GM12878 (cell line): ENCODE measurements around the gene GNAQ. TPM values are rescaled to one million over a fixed set of nuclear protein-coding genes. Genes with fewer than 3 reads are reported as not detected.
A peak's percentile ranks its signal among the peaks of the same experiment; 100 is the strongest.

Source experiments
- ATAC-seq: fragments of 200-7000 bp; cut with Tn5 transposase; 3 replicates; pipeline ENCODE4 v1.9.1; 2020; ENCODE audit warnings: mild to moderate bottlenecking, moderate library complexity
- BruUV-seq: library from RNA; stranded (reverse); fragments of 400-500 nt; replicated peaks from 2 replicates; lab custom pipeline; 2021; lab: Mats Ljungman, UMichigan
- CTCF ChIA-PET: fragments of 300-600 bp; sonication (Branson Sonifier 250); formaldehyde crosslinking; extraction: SDS; loops from one replicate; lab custom pipeline; 2021; ENCODE audit warnings: inconsistent platforms; lab: Yijun Ruan, JAX
- POLR2A ChIA-PET: fragments of 350-600 bp; formaldehyde crosslinking; extraction: SDS; loops from one replicate; lab custom pipeline; 2021; ENCODE audit warnings: inconsistent platforms; lab: Charles Lee
- RAD21 ChIA-PET: fragments of 300-600 bp; sonication (Branson Sonifier 250); formaldehyde crosslinking; loops from one replicate; lab custom pipeline; 2023; ENCODE audit warnings: antibody characterized with exemption; ENCODE audit not compliant: unreplicated experiment; lab: Charles Lee
- SMC1A ChIA-PET: fragments of 300-600 bp; sonication (Branson Sonifier 250); formaldehyde crosslinking; loops from one replicate; lab custom pipeline; 2023; ENCODE audit not compliant: unreplicated experiment, uncharacterized antibody; lab: Charles Lee
- DNase-seq: peaks from one replicate; pipeline ENCODE4 v3.0.0-alpha.2; 2011; ENCODE audit warnings: low read depth, low spot score
- FAIRE-seq: peaks from 3 replicates; lab custom pipeline; 2011; peaks lifted over from hg19 to GRCh38; lab: Jason Lieb, UNC
- H2AFZ ChIP-seq: 2 replicates; pipeline ENCODE4 v1.6.0; 2011; ENCODE audit warnings: low read depth, low read length, control low read depth; ENCODE audit not compliant: control insufficient read depth
- H3K27ac ChIP-seq: 2 replicates; pipeline ENCODE4 v1.5.1; 2011; ENCODE audit warnings: control low read depth; ENCODE audit not compliant: control insufficient read depth, insufficient read depth
- H3K27me3 ChIP-seq, 2 experiments: replicated peaks in 1 of 2; 2 replicates each; pipeline versions ENCODE4 v1.6.0 to v1.6.1; 2011; ENCODE audit warnings: low read length in 1 of 2; ENCODE audit not compliant: control insufficient read depth in 2 of 2, insufficient read depth in 2 of 2
- H3K36me3 ChIP-seq, 2 experiments: 2 replicates each; pipeline ENCODE4 v1.5.1; 2011; ENCODE audit warnings: low read length in 1 of 2; ENCODE audit not compliant: control insufficient read depth in 2 of 2, insufficient read depth in 2 of 2
- H3K4me1 ChIP-seq: 2 replicates; pipeline ENCODE4 v1.6.1; 2011; ENCODE audit warnings: mild to moderate bottlenecking, low read length, moderate library complexity, mixed read lengths; ENCODE audit not compliant: control insufficient read depth, insufficient read depth
- H3K4me2 ChIP-seq: 2 replicates; pipeline ENCODE4 v1.6.0; 2011; ENCODE audit warnings: control low read depth; ENCODE audit not compliant: control insufficient read depth, insufficient read depth
- H3K4me3 ChIP-seq: fragments of 200-600 bp; sonication (generic); 2 replicates; pipeline ENCODE4 v1.5.1; 2016
- H3K79me2 ChIP-seq: 2 replicates; pipeline ENCODE4 v1.6.0; 2011; ENCODE audit warnings: low read length; ENCODE audit not compliant: control insufficient read depth, insufficient read depth
- H3K9ac ChIP-seq: 2 replicates; pipeline ENCODE4 v1.8.0; 2011; ENCODE audit warnings: low read length, control low read depth, mixed read lengths; ENCODE audit not compliant: control insufficient read depth, insufficient read depth
- H3K9me3 ChIP-seq: replicated peaks from 3 replicates; pipeline ENCODE4 v1.5.1; 2011; ENCODE audit warnings: mild to moderate bottlenecking, low read length; ENCODE audit not compliant: control insufficient read depth, insufficient read depth
- H4K20me1 ChIP-seq: 2 replicates; pipeline ENCODE4 v1.6.0; 2011; ENCODE audit not compliant: control insufficient read depth, insufficient read depth
- CHD1 ChIP-seq: IDR thresholded peaks from 2 replicates; pipeline ENCODE4 v1.6.1; 2012; ENCODE audit warnings: low read depth, low read length, improper control_type of control experiment
- CREB1 ChIP-seq: IDR thresholded peaks from 2 replicates; pipeline ENCODE4 v1.6.1; 2012; ENCODE audit warnings: low read depth, mild to moderate bottlenecking, inconsistent platforms
- DPF2 ChIP-seq: fragments of 450-650 bp; IDR thresholded peaks from 2 replicates; pipeline ENCODE4 v1.6.1; 2017; ENCODE audit warnings: mild to moderate bottlenecking
- FOS ChIP-seq: IDR thresholded peaks from 3 replicates; pipeline ENCODE4 v1.6.1; 2011; ENCODE audit warnings: borderline replicate concordance; ENCODE audit not compliant: insufficient read length; ENCODE audit errors: extremely low read depth
- NFXL1 ChIP-seq: fragments of 450-650 bp; IDR thresholded peaks from 2 replicates; pipeline ENCODE4 v1.6.1; 2017; ENCODE audit warnings: antibody characterized with exemption, mild to moderate bottlenecking, borderline replicate concordance
- NR2F1 ChIP-seq: fragments of 450-650 bp; conservative IDR thresholded peaks from 2 replicates; pipeline ENCODE4 v1.6.1; 2017; ENCODE audit warnings: mild to moderate bottlenecking
- PAX5 ChIP-seq: IDR thresholded peaks from 2 replicates; pipeline ENCODE4 v1.6.1; 2011; ENCODE audit warnings: low read depth, low read length, borderline replicate concordance
- SMARCA5 ChIP-seq: fragments of 450-650 bp; IDR thresholded peaks from 2 replicates; pipeline ENCODE4 v1.6.1; 2017; ENCODE audit warnings: mild to moderate bottlenecking
- SUPT20H ChIP-seq: IDR thresholded peaks from 2 replicates; pipeline ENCODE4 v1.6.1; 2011; ENCODE audit warnings: low read depth, mild to moderate bottlenecking, low read length, moderate library complexity, borderline replicate concordance; ENCODE audit not compliant: control insufficient read depth
- TCF12 ChIP-seq: IDR thresholded peaks from 2 replicates; pipeline ENCODE4 v1.6.1; 2011; ENCODE audit warnings: low read depth, mild to moderate bottlenecking, low read length
- TCF3 ChIP-seq: IDR thresholded peaks from 2 replicates; pipeline ENCODE4 v1.6.1; 2012; ENCODE audit warnings: low read depth, mild to moderate bottlenecking, low read length, borderline replicate concordance; ENCODE audit not compliant: insufficient read depth
- WRNIP1 ChIP-seq: IDR thresholded peaks from 2 replicates; pipeline ENCODE4 v1.6.1; 2011; ENCODE audit warnings: low read depth, low read length, improper control_type of control experiment, borderline replicate concordance
- WGBS: methylation state at CpG from one replicate; pipeline ENCODE4 v1.1.6; 2016; ENCODE audit warnings: low lambda C conversion rate; ENCODE audit not compliant: insufficient replicate concordance, insufficient coverage; ENCODE audit errors: missing lambda C conversion rate; 5-methylcytosine and 5-hydroxymethylcytosine counted together
- in situ Hi-C: fragments of 300-500 bp; cut with MboI; formaldehyde crosslinking; loops from 9 replicates; pipeline ENCODE4 v1.14.3; 2018; ENCODE audit warnings: mixed read lengths
- intact Hi-C: fragments of 100-400 bp; cut with micrococcal nuclease; formaldehyde crosslinking; loops from one replicate; pipeline ENCODE4 v1.14.2; 2022; ENCODE audit not compliant: unreplicated experiment
- polyA plus RNA-seq, 11 experiments: library from polyadenylated mRNA; depleted of rRNA in 4 of 11; unstranded in 6 of 11; stranded (reverse) in 5 of 11; fragments of >200 nt; fragmentation: Nextera tagmentation in 4 of 11; fragmentation: Illumina TruSeq in 1 of 11; extraction: Ambion mirVana in 4 of 11; extraction: Trizol in 1 of 11; gene quantifications; 1 replicate in 1 of 11; 2 replicates in 10 of 11; pipeline versions ENCODE4 v1.2.1 to v1.2.3, GENCODE V29; 2011 to 2016; ENCODE audit warnings: inconsistent platforms in 2 of 11, missing spikeins in 2 of 11, low read depth in 1 of 11
- total RNA-seq, 4 experiments: library from RNA; depleted of rRNA in 3 of 4; stranded (reverse); fragments of >200 nt in 3 of 4; fragmentation: Illumina TruSeq in 1 of 4; extraction: Trizol in 1 of 4; gene quantifications; 2 replicates each; pipeline versions ENCODE4 v1.2.1 to v1.2.3, GENCODE V29; 2013 to 2021
- TF ChIP-seq, protein P1 (sequence below): IDR thresholded peaks from 2 replicates; pipeline ENCODE4 v1.6.1; 2012; ENCODE audit warnings: low read depth, low read length, improper control_type of control experiment
- TF ChIP-seq, protein P2 (sequence below): fragments of 450-650 bp; IDR thresholded peaks from 2 replicates; pipeline ENCODE4 v1.6.1; 2017; ENCODE audit warnings: low read depth, mild to moderate bottlenecking, moderate library complexity

Gene GNAQ
- total and polyA plus RNA-seq, 10 of the 15 experiments (the other 5 are each of a cell fraction or from before 2014, with no cell fraction given): 0.15 to 47.2 (median 0.49) TPM

DNA sequence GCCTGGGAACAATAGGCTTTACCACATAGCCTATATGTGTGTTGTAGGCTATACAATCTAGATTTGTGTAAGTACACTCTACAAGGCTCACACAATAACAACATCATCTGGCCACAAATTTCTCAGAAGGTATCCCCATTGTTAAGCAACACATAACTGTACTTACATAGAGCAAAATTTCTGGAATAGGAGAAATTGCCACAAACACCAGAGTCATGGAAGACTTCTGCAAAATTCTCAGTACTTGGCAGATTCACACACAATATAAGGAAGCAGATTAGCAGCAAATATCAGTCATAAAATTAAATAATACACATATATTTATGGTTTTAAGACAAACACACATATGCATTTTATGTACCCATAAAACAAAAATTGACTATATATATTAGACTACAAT lies 16.4 kb downstream of the GNAQ start:
- Histone ChIP-seq H3K9me3 (no peaks in the 10 kb centered on the region), H4K20me1 (no peaks in the 10 kb centered on the region), H2AFZ (no peak overlapping the region), H3K27me3 (no peaks in the 10 kb centered on the region; a peak in 1 of 4 replicates), H3K4me2 (no peak overlapping the region), H3K27ac (no peak overlapping the region)
- FAIRE-seq: no peak
- no TSS peak for BruUV-seq
- POLR2A ChIA-PET: interaction anchor here (0.6 to 0.9 kb wide), 2 partner anchors 10 to 22 kb away, joined by 3 read pairs; no protein-coding TSS in a partner anchor
- intact Hi-C loops: no loop called here
- in situ Hi-C loops: no loop called here
- CTCF ChIA-PET: interaction anchor here (1.0 kb wide), 1 partner anchor 11 kb away, joined by 3 read pairs; no protein-coding TSS in a partner anchor
- TF ChIP-seq, protein P1, sequence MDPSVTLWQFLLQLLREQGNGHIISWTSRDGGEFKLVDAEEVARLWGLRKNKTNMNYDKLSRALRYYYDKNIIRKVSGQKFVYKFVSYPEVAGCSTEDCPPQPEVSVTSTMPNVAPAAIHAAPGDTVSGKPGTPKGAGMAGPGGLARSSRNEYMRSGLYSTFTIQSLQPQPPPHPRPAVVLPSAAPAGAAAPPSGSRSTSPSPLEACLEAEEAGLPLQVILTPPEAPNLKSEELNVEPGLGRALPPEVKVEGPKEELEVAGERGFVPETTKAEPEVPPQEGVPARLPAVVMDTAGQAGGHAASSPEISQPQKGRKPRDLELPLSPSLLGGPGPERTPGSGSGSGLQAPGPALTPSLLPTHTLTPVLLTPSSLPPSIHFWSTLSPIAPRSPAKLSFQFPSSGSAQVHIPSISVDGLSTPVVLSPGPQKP: no peak
- TF ChIP-seq TCF12 (no peak), NR2F1 (no peak), CHD1 (no peak)
- TF ChIP-seq, all 136 proteins: peak for 0
- SMC1A ChIA-PET: interaction anchor here (1.2 kb wide), 1 partner anchor 91 kb away, joined by 3 read pairs; no protein-coding TSS in a partner anchor
- RAD21 ChIA-PET: interaction anchor here (0.9 kb wide), 1 partner anchor 16 kb away, joined by 3 read pairs; the partner anchor contains the start of gene GNAQ
- H3K36me3 ChIP-seq: no peaks in the 10 kb centered on the region
- peak; percentile 23 for ATAC-seq
- H3K79me2 ChIP-seq: no peaks in the 10 kb centered on the region
- H3K4me1 ChIP-seq: no peaks in the 10 kb centered on the region
- no peak for DNase-seq
- H3K4me3 ChIP-seq: no peak overlapping the region
- H3K9ac ChIP-seq: no peak overlapping the region

DNA sequence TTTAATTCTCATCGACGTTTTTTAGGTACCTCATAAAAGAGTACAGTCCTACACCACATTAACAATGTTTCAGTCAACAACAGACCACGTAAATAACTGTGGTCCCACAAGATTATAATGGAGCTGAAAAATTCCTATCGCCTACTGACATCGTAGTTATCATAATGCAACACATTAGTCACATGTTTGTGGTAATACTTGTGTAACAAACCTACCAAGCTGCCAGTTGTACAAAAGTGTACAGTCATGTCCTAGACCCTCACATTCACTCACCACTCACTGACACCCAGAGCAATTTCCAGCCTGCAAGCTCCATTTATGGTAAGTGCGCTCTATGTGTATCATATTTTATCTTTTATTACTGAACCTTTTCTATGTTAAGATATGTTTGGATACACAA lies 16.8 kb downstream of the GNAQ start:
- intact Hi-C loops (no loop called here), in situ Hi-C loops (no loop called here)
- no peaks in the 10 kb centered on the region for H3K36me3 ChIP-seq
- no peak overlapping the region for H3K4me2 ChIP-seq
- H3K4me1 ChIP-seq: no peaks in the 10 kb centered on the region
- no peaks in the 10 kb centered on the region for H3K9me3 ChIP-seq
- H4K20me1 ChIP-seq: no peaks in the 10 kb centered on the region
- H3K27ac ChIP-seq: no peak overlapping the region
- BruUV-seq: no TSS peak
- H3K4me3 ChIP-seq: no peak overlapping the region
- FAIRE-seq: no peak
- no peaks in the 10 kb centered on the region for H3K79me2 ChIP-seq
- H2AFZ ChIP-seq: no peak overlapping the region
- no peak overlapping the region for H3K9ac ChIP-seq
- 47% methylated on average over 6 of the region's 6 CpGs for WGBS
- DNase-seq: no peak
- SMC1A ChIA-PET: interaction anchor here (1.0 to 1.3 kb wide), 4 partner anchors 11 to 90 kb away, joined by 3 to 7 read pairs (median 4); no protein-coding TSS in a partner anchor
- peak; percentile 4; the same call in 1 of the 3 replicates for ATAC-seq
- RAD21 ChIA-PET: interaction anchor here (0.7 to 0.9 kb wide), 2 partner anchors 16 to 173 kb away, joined by 3 read pairs; partner anchors contain the start of gene GNAQ
- H3K27me3 ChIP-seq: no peaks in the 10 kb centered on the region; a peak in 1 of 4 replicates
- POLR2A ChIA-PET: interaction anchor here (0.6 to 0.9 kb wide), 3 partner anchors 10 to 30 kb away, joined by 3 read pairs; no protein-coding TSS in a partner anchor
- CTCF ChIA-PET: interaction anchor here (0.8 to 1.0 kb wide), 2 partner anchors 10 to 21 kb away, joined by 3 read pairs; no protein-coding TSS in a partner anchor
- TF ChIP-seq PAX5 (no peak), FOS (no peak), SUPT20H (no peak), TCF3 (no peak), CREB1 (no peak), NFXL1 (no peak), SMARCA5 (no peak), DPF2 (no peak), WRNIP1 (no peak)
- TF ChIP-seq, protein P2, sequence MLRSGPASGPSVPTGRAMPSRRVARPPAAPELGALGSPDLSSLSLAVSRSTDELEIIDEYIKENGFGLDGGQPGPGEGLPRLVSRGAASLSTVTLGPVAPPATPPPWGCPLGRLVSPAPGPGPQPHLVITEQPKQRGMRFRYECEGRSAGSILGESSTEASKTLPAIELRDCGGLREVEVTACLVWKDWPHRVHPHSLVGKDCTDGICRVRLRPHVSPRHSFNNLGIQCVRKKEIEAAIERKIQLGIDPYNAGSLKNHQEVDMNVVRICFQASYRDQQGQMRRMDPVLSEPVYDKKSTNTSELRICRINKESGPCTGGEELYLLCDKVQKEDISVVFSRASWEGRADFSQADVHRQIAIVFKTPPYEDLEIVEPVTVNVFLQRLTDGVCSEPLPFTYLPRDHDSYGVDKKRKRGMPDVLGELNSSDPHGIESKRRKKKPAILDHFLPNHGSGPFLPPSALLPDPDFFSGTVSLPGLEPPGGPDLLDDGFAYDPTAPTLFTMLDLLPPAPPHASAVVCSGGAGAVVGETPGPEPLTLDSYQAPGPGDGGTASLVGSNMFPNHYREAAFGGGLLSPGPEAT: no peak
- TF ChIP-seq, protein P1: no peak
